Naive thymus-derived CD4-positive, alpha-beta T cell (primary cell): ENCODE results near the gene KCTD3. TPM values are rescaled to one million over a fixed set of nuclear protein-coding genes. Genes with fewer than 3 reads are reported as not detected.

Source experiments
- ATAC-seq: fragments of 150-1000 bp; cut with Tn5 transposase; 2 replicates; pipeline ENCODE4 v1.10.0; 2021; ENCODE audit warnings: mild to moderate bottlenecking, moderate library complexity
- CTCF ChIA-PET: fragments of 350-600 bp; sonication (Branson Sonifier 250); formaldehyde crosslinking; loops from one replicate; lab custom pipeline; 2021; ENCODE audit warnings: antibody characterized with exemption; lab: Charles Lee
- POLR2A ChIA-PET: fragments of 350-600 bp; sonication (Branson Sonifier 250); formaldehyde crosslinking; loops from one replicate; lab custom pipeline; 2021; ENCODE audit warnings: antibody characterized with exemption, inconsistent platforms; lab: Charles Lee
- DNase-seq, 9 donors: peaks; one replicate each; pipeline versions ENCODE4 v3.0.0 to v3.0.0-alpha.2; 2020 to 2022; ENCODE audit warnings: mixed read lengths in 1 of 9
- H3K27ac ChIP-seq: one replicate; pipeline ENCODE4 v1.7.0; 2013; ENCODE audit warnings: mild to moderate bottlenecking, low read depth, low read length, moderate library complexity
- H3K27me3 ChIP-seq, 2 donors: one replicate each; pipeline ENCODE4 v1.7.0; 2013; ENCODE audit warnings: low read length in 2 of 2, mild to moderate bottlenecking in 2 of 2, moderate library complexity in 2 of 2; ENCODE audit not compliant: control insufficient read depth in 2 of 2, insufficient read depth in 2 of 2
- H3K36me3 ChIP-seq, 3 experiments: 1 replicate in 2 of 3; 2 replicates in 1 of 3; pipeline ENCODE4 v1.7.0; 2013; ENCODE audit warnings: low read length in 3 of 3, mild to moderate bottlenecking in 3 of 3, moderate library complexity in 1 of 3; ENCODE audit not compliant: insufficient read depth in 3 of 3, control insufficient read depth in 2 of 3
- H3K4me1 ChIP-seq, 2 donors: one replicate each; pipeline ENCODE4 v1.7.0; 2013; ENCODE audit warnings: low read length in 2 of 2, mild to moderate bottlenecking in 2 of 2, moderate library complexity in 1 of 2; ENCODE audit not compliant: control insufficient read depth in 2 of 2, insufficient read depth in 2 of 2
- H3K4me3 ChIP-seq: 2 replicates; pipeline ENCODE4 v1.7.0; 2013; ENCODE audit warnings: mild to moderate bottlenecking, low read length
- H3K9me3 ChIP-seq, 3 experiments: 1 replicate in 2 of 3; 2 replicates in 1 of 3; pipeline ENCODE4 v1.7.0; 2013; ENCODE audit warnings: low read length in 3 of 3; ENCODE audit not compliant: control insufficient read depth in 2 of 3
- H3K27ac Mint-ChIP-seq, 9 donors: one replicate each; pipeline ENCODE4 v1.8.0; 2020 to 2022; ENCODE audit warnings: mixed read lengths in 9 of 9, mild to moderate bottlenecking in 8 of 9, moderate library complexity in 5 of 9, inconsistent platforms in 2 of 9
- H3K27me3 Mint-ChIP-seq, 5 donors: one replicate each; pipeline ENCODE4 v1.8.0; 2021 to 2022; ENCODE audit warnings: mixed read lengths in 5 of 5, mild to moderate bottlenecking in 1 of 5
- H3K36me3 Mint-ChIP-seq, 5 donors: one replicate each; pipeline ENCODE4 v1.8.0; 2020 to 2022; ENCODE audit warnings: mixed read lengths in 5 of 5, mild to moderate bottlenecking in 3 of 5, inconsistent platforms in 1 of 5
- H3K4me1 Mint-ChIP-seq, 7 donors: one replicate each; pipeline ENCODE4 v1.8.0; 2020 to 2022; ENCODE audit warnings: mixed read lengths in 7 of 7, mild to moderate bottlenecking in 3 of 7, inconsistent platforms in 1 of 7
- H3K4me3 Mint-ChIP-seq, 10 donors: one replicate each; pipeline ENCODE4 v1.8.0; 2020 to 2022; ENCODE audit warnings: mild to moderate bottlenecking in 10 of 10, mixed read lengths in 10 of 10, moderate library complexity in 6 of 10, inconsistent platforms in 2 of 10
- H3K9me3 Mint-ChIP-seq, 11 donors: one replicate each; pipeline ENCODE4 v1.8.0; 2020 to 2022; ENCODE audit warnings: mixed read lengths in 11 of 11, mild to moderate bottlenecking in 4 of 11, inconsistent platforms in 1 of 11, moderate library complexity in 1 of 11
- intact Hi-C, 2 donors: fragments of 100-400 bp; cut with micrococcal nuclease; formaldehyde crosslinking; loops; one replicate each; pipeline ENCODE4 v1.15.1; 2023
- polyA plus RNA-seq, 2 donors: library from polyadenylated mRNA; unstranded; fragments of 300-500 nt; fragmentation: Illumina TruSeq; gene quantifications; one replicate each; pipeline ENCODE4 v1.2.3, GENCODE V29; 2021
- total RNA-seq, 6 experiments: library from RNA in 5 of 6; stranded (reverse) in 5 of 6; gene quantifications; 1 replicate in 5 of 6; 2 replicates in 1 of 6; pipeline ENCODE4 v1.2.3 and lab custom pipeline; 2021 to 2026

Gene KCTD3
- total and polyA plus RNA-seq, 7 experiments from 2014 or later: 1.5 to 7.4 (median 4.5) TPM

DNA sequence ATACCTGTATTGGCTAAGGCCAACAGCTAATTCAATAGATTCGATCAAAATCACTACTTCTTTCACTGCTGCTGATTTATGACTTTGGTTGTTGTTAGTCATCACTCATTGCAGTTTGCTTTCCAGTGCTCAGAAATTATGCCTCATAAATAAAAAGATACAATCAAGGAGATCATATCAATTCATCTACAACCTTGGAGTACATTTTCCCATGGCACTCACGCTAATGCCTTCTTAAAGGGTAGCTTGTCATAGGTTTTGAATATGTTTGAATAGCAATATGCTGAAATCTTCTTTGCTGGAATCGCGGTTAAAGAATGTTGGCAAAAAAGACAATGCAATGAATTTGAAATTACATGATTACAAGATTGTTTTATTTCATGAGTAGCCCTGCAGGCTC is 89.9 kb downstream of the KCTD3 start:
- DNase-seq (no peak), ATAC-seq (no peak)
- Histone ChIP-seq H3K9me3 (no peaks in the 10 kb centered on the region), H3K27ac (no peak overlapping the region), H3K4me3 (no peak overlapping the region), H3K27me3 (no peaks in the 10 kb centered on the region), H3K36me3 (no peaks in the 10 kb centered on the region), H3K4me1 (no peaks in the 10 kb centered on the region)
- no peaks in the 10 kb centered on the region for H3K9me3 Mint-ChIP-seq
- no peaks in the 10 kb centered on the region for H3K36me3 Mint-ChIP-seq
- peaks cover 0 to 24% (median 5%) of the 10 kb centered on the region in 5 donors for H3K27me3 Mint-ChIP-seq
- POLR2A ChIA-PET: no interaction called here
- no peak overlapping the region for H3K4me3 Mint-ChIP-seq
- intact Hi-C loops: no loop called here
- peaks cover 0 to 3% (median 0%) of the 10 kb centered on the region in 7 donors for H3K4me1 Mint-ChIP-seq
- H3K27ac Mint-ChIP-seq: no peak overlapping the region
- CTCF ChIA-PET: no interaction called here

DNA sequence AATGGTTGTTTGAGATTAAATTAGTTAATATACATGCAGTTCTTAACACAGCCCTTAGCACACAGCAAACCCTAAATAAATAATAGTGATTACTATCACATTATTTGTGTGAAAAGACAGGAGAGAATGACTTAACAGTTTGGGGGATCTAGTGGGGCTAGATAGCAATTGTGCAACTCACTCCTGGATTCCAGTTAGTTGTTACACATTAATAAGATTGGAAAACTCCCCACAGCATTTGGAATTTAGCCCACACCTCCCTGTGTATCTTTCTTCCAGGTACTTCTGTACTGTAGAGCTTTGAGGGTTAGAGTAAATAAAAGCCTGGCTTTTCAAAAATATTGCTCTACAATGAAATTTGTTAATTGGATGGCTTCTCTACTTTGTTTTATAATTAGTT is 93.2 kb downstream of the KCTD3 start:
- CTCF ChIA-PET: no interaction called here
- H3K36me3 Mint-ChIP-seq: no peaks in the 10 kb centered on the region
- intact Hi-C loops: no loop called here
- peaks cover 0 to 3% (median 0%) of the 10 kb centered on the region in 7 donors for H3K4me1 Mint-ChIP-seq
- POLR2A ChIA-PET: no interaction called here
- Histone ChIP-seq H3K9me3 (no peaks in the 10 kb centered on the region), H3K27me3 (no peaks in the 10 kb centered on the region), H3K36me3 (no peaks in the 10 kb centered on the region), H3K27ac (no peak overlapping the region), H3K4me1 (no peaks in the 10 kb centered on the region), H3K4me3 (no peak overlapping the region)
- no peak overlapping the region for H3K27ac Mint-ChIP-seq
- DNase-seq (no peak), ATAC-seq (no peak)
- peaks cover 0 to 19% (median 5%) of the 10 kb centered on the region in 5 donors for H3K27me3 Mint-ChIP-seq
- H3K4me3 Mint-ChIP-seq: no peak overlapping the region
- peaks cover 0 to 3% (median 0%) of the 10 kb centered on the region in 11 donors for H3K9me3 Mint-ChIP-seq

GRCh38 chr1:215661033-215661432 is 93.9 kb downstream of the KCTD3 start:
- H3K4me3 ChIP-seq: no peak overlapping the region
- CTCF ChIA-PET: no interaction called here
- no peaks in the 10 kb centered on the region for H3K36me3 Mint-ChIP-seq
- no peaks in the 10 kb centered on the region for H3K4me1 ChIP-seq
- ATAC-seq (no peak), DNase-seq (no peak)
- H3K9me3 ChIP-seq: no peaks in the 10 kb centered on the region
- no peaks in the 10 kb centered on the region for H3K27me3 ChIP-seq
- peaks cover 0 to 21% (median 7%) of the 10 kb centered on the region in 5 donors for H3K27me3 Mint-ChIP-seq
- H3K27ac ChIP-seq: no peak overlapping the region
- no peaks in the 10 kb centered on the region for H3K36me3 ChIP-seq
- intact Hi-C loops: no loop called here
- H3K9me3 Mint-ChIP-seq: peaks cover 0 to 3% (median 0%) of the 10 kb centered on the region in 11 donors
- POLR2A ChIA-PET: no interaction called here
- no peak overlapping the region for H3K27ac Mint-ChIP-seq
- H3K4me3 Mint-ChIP-seq: no peak overlapping the region
- peaks cover 0 to 3% (median 0%) of the 10 kb centered on the region in 7 donors for H3K4me1 Mint-ChIP-seq

- ATAC-seq (no peak), DNase-seq (no peak)
- H3K27ac Mint-ChIP-seq: no peak overlapping the region
- ChIA-PET POLR2A (no interaction called here), CTCF (no interaction called here)
- Histone ChIP-seq H3K27ac (no peak overlapping the region), H3K9me3 (no peaks in the 10 kb centered on the region), H3K27me3 (no peaks in the 10 kb centered on the region), H3K4me3 (no peak overlapping the region), H3K4me1 (no peaks in the 10 kb centered on the region), H3K36me3 (no peaks in the 10 kb centered on the region)
- no peak overlapping the region for H3K4me3 Mint-ChIP-seq
- peaks cover 0 to 3% (median 0%) of the 10 kb centered on the region in 11 donors for H3K9me3 Mint-ChIP-seq
- H3K36me3 Mint-ChIP-seq: no peaks in the 10 kb centered on the region
- peaks cover 0 to 3% (median 0%) of the 10 kb centered on the region in 7 donors for H3K4me1 Mint-ChIP-seq
- peaks cover 0 to 5% (median 4%) of the 10 kb centered on the region in 5 donors for H3K27me3 Mint-ChIP-seq
- intact Hi-C loops: no loop called here
Observed at GRCh38 chr1:215665215-215665614, 98.1 kb downstream of the KCTD3 start.

DNA sequence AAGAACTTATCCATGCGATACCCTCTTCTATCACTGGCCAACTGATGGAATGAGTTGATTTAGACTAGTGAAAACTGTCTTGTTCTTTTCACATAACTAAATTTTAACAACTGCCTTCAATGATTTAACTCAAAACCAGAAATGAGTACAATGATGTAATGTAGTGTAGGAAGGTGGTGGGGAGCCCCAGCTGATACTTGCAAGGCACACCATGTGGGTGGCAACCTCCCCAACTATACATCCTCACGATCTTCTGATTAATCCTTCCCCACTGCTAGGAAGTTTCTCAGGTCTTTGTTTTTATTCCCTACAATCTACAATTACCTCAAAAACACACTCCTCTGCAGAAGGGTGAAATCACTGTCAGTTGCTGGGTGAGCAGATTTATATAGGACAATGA is 100.7 kb downstream of the KCTD3 start:
- intact Hi-C loops: no loop called here
- no peaks in the 10 kb centered on the region for H3K9me3 ChIP-seq
- Mint-ChIP-seq H3K36me3 (no peaks in the 10 kb centered on the region), H3K4me3 (no peak overlapping the region), H3K27ac (no peak overlapping the region), H3K9me3 (peaks cover 0 to 6% (median 0%) of the 10 kb centered on the region in 11 donors), H3K4me1 (no peaks in the 10 kb centered on the region), H3K27me3 (peaks cover 0 to 4% (median 0%) of the 10 kb centered on the region in 5 donors)
- POLR2A ChIA-PET: no interaction called here
- no peaks in the 10 kb centered on the region for H3K36me3 ChIP-seq
- no peaks in the 10 kb centered on the region for H3K4me1 ChIP-seq
- CTCF ChIA-PET: no interaction called here
- no peak overlapping the region for H3K27ac ChIP-seq
- ATAC-seq: no peak
- no peak for DNase-seq
- H3K4me3 ChIP-seq: no peak overlapping the region
- no peaks in the 10 kb centered on the region for H3K27me3 ChIP-seq

DNA sequence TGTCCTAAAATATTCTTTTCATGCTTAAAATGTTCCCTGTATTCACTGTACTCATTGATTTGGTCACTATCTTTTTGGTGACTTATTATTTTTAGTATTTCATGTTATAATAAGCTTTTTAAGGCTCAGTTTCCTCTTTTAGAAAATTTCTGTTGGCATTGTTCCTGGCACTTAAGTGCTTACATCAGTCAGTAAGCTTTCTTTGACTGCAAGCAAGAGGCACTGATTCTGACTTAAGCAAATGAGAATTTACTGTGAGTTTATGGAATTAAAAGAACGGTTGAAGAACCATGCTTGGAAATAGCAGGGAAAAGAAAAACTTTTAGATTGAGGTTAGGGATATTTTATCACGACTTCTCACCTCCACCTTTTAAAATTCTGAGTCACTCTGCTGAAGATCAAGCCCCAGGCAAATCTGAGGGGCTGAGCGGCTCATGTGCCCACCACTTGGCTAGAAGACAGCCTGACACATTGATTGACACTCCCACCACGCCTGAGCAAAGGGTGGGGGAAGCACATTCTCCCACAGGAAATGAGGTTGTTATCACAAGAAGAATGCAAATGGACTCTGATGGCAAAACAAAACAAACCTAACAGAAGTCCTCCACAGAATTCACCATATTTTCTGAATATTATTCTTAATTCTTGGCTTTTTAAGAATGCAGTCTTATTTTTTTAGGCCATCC is 102.8 kb downstream of the KCTD3 start:
- no peak for DNase-seq
- no peaks in the 10 kb centered on the region for H3K36me3 Mint-ChIP-seq
- H3K4me3 ChIP-seq: no peak overlapping the region
- no peaks in the 10 kb centered on the region for H3K4me1 ChIP-seq
- no peaks in the 10 kb centered on the region for H3K36me3 ChIP-seq
- no peaks in the 10 kb centered on the region for H3K9me3 ChIP-seq
- POLR2A ChIA-PET: no interaction called here
- H3K27me3 ChIP-seq: no peaks in the 10 kb centered on the region
- intact Hi-C loops: no loop called here
- peaks cover 0 to 3% (median 0%) of the 10 kb centered on the region in 11 donors for H3K9me3 Mint-ChIP-seq
- no peak for ATAC-seq
- H3K27me3 Mint-ChIP-seq: peaks cover 0 to 8% (median 0%) of the 10 kb centered on the region in 5 donors
- no peaks in the 10 kb centered on the region for H3K4me1 Mint-ChIP-seq
- no peak overlapping the region for H3K4me3 Mint-ChIP-seq
- no peak overlapping the region for H3K27ac Mint-ChIP-seq
- H3K27ac ChIP-seq: no peak overlapping the region
- CTCF ChIA-PET: no interaction called here
